ENCODE measurements around the gene NOL3.

- TF ChIP-seq POLR2AphosphoS5 (IDR thresholded peaks at IDR 0.05; ENCODE audit: low read depth, low read length) (no peak), CTCF (IDR thresholded peaks at IDR 0.05) (no peak), MAX (IDR thresholded peaks at IDR 0.05; ENCODE audit: low read depth) (no peak)
Observed at GRCh38 chr16:67188323-67188722, 18.0 kb downstream of the NOL3 start.
